ENCODE measurements around the gene CCT8L2. TPM values are rescaled to one million over a fixed set of nuclear protein-coding genes. Genes with fewer than 3 reads are reported as not detected.
"Not testable (repeated sequence)": the region's sequence is repeated elsewhere in the genome, so short reads cannot be mapped to it uniquely, and the experiment has no call there.

Gene CCT8L2
- total RNA-seq, 2 donors from 2014 or later: not detected

- Mint-ChIP-seq H3K27me3 (ENCODE audit: insufficient read depth) (no peaks in the 10 kb centered on the region), H3K9me3 (peaks cover 13% of the 10 kb centered on the region), H3K4me1 (no peaks in the 10 kb centered on the region), H3K27ac (no peak overlapping the region), H3K4me3 (no peak overlapping the region), H3K36me3 (ENCODE audit: low read depth) (no peaks in the 10 kb centered on the region)
- 86 to 88% methylated on average over 3 to 4 of the region's 4 CpGs for WGBS, 2 experiments (ENCODE audit: insufficient coverage in 1 of 2, insufficient read length in 1 of 2)
- TF ChIP-seq CTCF (conservative IDR thresholded peaks at IDR 0.05): no peak
- Histone ChIP-seq H3K9me3 (ENCODE audit: control insufficient read depth, low read length) (no peaks in the 10 kb centered on the region), H3K36me3 (ENCODE audit: control insufficient read depth, insufficient read depth, low read length) (no peaks in the 10 kb centered on the region), H3K27ac (ENCODE audit: low read depth, low read length) (no peak overlapping the region), H3K4me3 (ENCODE audit: low read length) (no peak overlapping the region), H3K27me3 (ENCODE audit: control insufficient read depth, insufficient read depth, low read length, poor library complexity, severe bottlenecking) (no peaks in the 10 kb centered on the region), H3K9ac (ENCODE audit: extremely low read depth, low read length, poor library complexity, severe bottlenecking) (no peak overlapping the region), H3K4me1 (ENCODE audit: control insufficient read depth, insufficient read depth, low read length) (no peaks in the 10 kb centered on the region)
- DNase-seq: no peak
These were observed 29.7 kb downstream of the CCT8L2 start for GRCh38 chr22:16562711-16563554.

- not testable (repeated sequence) for H3K4me1 ChIP-seq (ENCODE audit: control insufficient read depth, insufficient read depth, low read length); H3K27ac Mint-ChIP-seq; H3K27ac ChIP-seq (ENCODE audit: low read depth, low read length); H3K27me3 ChIP-seq (ENCODE audit: control insufficient read depth, insufficient read depth, low read length, poor library complexity, severe bottlenecking); H3K4me3 Mint-ChIP-seq; H3K27me3 Mint-ChIP-seq (ENCODE audit: insufficient read depth); H3K36me3 Mint-ChIP-seq (ENCODE audit: low read depth); H3K4me1 Mint-ChIP-seq; DNase-seq; H3K9ac ChIP-seq (ENCODE audit: extremely low read depth, low read length, poor library complexity, severe bottlenecking); H3K36me3 ChIP-seq (ENCODE audit: control insufficient read depth, insufficient read depth, low read length); H3K9me3 ChIP-seq (ENCODE audit: control insufficient read depth, low read length); H3K4me3 ChIP-seq (ENCODE audit: low read length)
- H3K9me3 Mint-ChIP-seq: peaks cover 24% of the 10 kb centered on the region
- 67 to 76% methylated on average over 3 to 5 of the region's 5 CpGs for WGBS, 2 experiments (ENCODE audit: insufficient coverage in 1 of 2, insufficient read length in 1 of 2)
These were observed 31.4 kb downstream of the CCT8L2 start for GRCh38 chr22:16561093-16561658.

GRCh38 chr22:16560651-16561050 lies 32.0 kb downstream of the CCT8L2 start:
- H3K27me3 ChIP-seq (ENCODE audit: control insufficient read depth, insufficient read depth, low read length, poor library complexity, severe bottlenecking); H3K36me3 Mint-ChIP-seq (ENCODE audit: low read depth); H3K4me1 ChIP-seq (ENCODE audit: control insufficient read depth, insufficient read depth, low read length); H3K27ac Mint-ChIP-seq; H3K9ac ChIP-seq (ENCODE audit: extremely low read depth, low read length, poor library complexity, severe bottlenecking); H3K4me3 Mint-ChIP-seq; H3K4me1 Mint-ChIP-seq; DNase-seq; H3K27me3 Mint-ChIP-seq (ENCODE audit: insufficient read depth); H3K9me3 ChIP-seq (ENCODE audit: control insufficient read depth, low read length); H3K4me3 ChIP-seq (ENCODE audit: low read length); H3K27ac ChIP-seq (ENCODE audit: low read depth, low read length); H3K36me3 ChIP-seq (ENCODE audit: control insufficient read depth, insufficient read depth, low read length): not testable (repeated sequence)
- 81 to 89% methylated on average over 2 to 5 of the region's 5 CpGs for WGBS, 2 experiments (ENCODE audit: insufficient coverage in 1 of 2, insufficient read length in 1 of 2)
- peaks cover 27% of the 10 kb centered on the region for H3K9me3 Mint-ChIP-seq

GRCh38 chr22:16559996-16560395 lies 32.6 kb downstream of the CCT8L2 start:
- not testable (repeated sequence) for H3K36me3 ChIP-seq (ENCODE audit: control insufficient read depth, insufficient read depth, low read length); H3K27me3 ChIP-seq (ENCODE audit: control insufficient read depth, insufficient read depth, low read length, poor library complexity, severe bottlenecking); H3K9me3 ChIP-seq (ENCODE audit: control insufficient read depth, low read length); H3K4me1 Mint-ChIP-seq; H3K4me3 Mint-ChIP-seq; H3K36me3 Mint-ChIP-seq (ENCODE audit: low read depth); H3K27ac ChIP-seq (ENCODE audit: low read depth, low read length); H3K9ac ChIP-seq (ENCODE audit: extremely low read depth, low read length, poor library complexity, severe bottlenecking); H3K27me3 Mint-ChIP-seq (ENCODE audit: insufficient read depth); H3K4me3 ChIP-seq (ENCODE audit: low read length); H3K27ac Mint-ChIP-seq; H3K4me1 ChIP-seq (ENCODE audit: control insufficient read depth, insufficient read depth, low read length); DNase-seq
- peaks cover 33% of the 10 kb centered on the region for H3K9me3 Mint-ChIP-seq
- WGBS, 2 experiments (ENCODE audit: insufficient coverage in 1 of 2, insufficient read length in 1 of 2): 44% methylated on average over 1 of the region's 1 CpG; no CpG with 5 or more reads in 1 of the 2 experiments

Data from endodermal cell (in vitro differentiated cells).